Activated T-cell treated with anti-CD3 and anti-CD28 coated beads, Interleukin-2, amount 50 U/mL, for 24 hours (primary cell): ENCODE results near the gene MYLK3.
"Not testable (repeated sequence)": the region's sequence is repeated elsewhere in the genome, so short reads cannot be mapped to it uniquely, and the experiment has no call there.

Source experiments
- DNase-seq: peaks from one replicate; pipeline ENCODE4 v3.0.0-alpha.2; 2020
- H3K27ac Mint-ChIP-seq: 2 replicates; pipeline ENCODE4 v1.8.0; 2020; ENCODE audit warnings: mild to moderate bottlenecking, mixed read lengths
- H3K27me3 Mint-ChIP-seq: 2 replicates; pipeline ENCODE4 v1.8.0; 2020; ENCODE audit warnings: mixed read lengths
- H3K36me3 Mint-ChIP-seq: 2 replicates; pipeline ENCODE4 v1.8.0; 2020; ENCODE audit warnings: low read depth, mixed read lengths
- H3K4me1 Mint-ChIP-seq: 2 replicates; pipeline ENCODE4 v1.8.0; 2020; ENCODE audit warnings: low read depth, mixed read lengths
- H3K4me3 Mint-ChIP-seq: 2 replicates; pipeline ENCODE4 v1.8.0; 2020; ENCODE audit warnings: mild to moderate bottlenecking, moderate library complexity, mixed read lengths
- H3K9me3 Mint-ChIP-seq: 2 replicates; pipeline ENCODE4 v1.8.0; 2020; ENCODE audit warnings: mixed read lengths

MYLK3 gene

DNA sequence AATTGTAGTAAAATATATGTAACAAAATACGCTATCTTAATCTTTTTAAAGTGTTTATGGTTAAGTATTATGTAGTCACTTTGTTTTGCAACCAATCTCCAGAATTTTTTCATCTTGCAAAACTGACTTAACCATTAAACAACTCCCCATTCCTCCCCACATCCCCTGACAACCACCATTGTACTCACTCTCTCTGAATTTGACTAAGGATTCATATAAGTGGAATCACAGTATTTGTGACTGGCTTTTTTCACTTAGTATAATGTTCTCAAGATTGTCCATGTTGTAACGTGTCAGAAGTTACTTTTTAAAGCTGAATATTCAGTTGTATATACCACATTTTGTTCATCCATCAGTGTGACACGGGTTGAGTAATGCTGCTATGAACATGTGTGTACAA, 48.1 kb downstream of the MYLK3 start:
- H3K9me3 Mint-ChIP-seq, result no peaks in the 10 kb centered on the region
- peaks cover 65% of the 10 kb centered on the region for H3K36me3 Mint-ChIP-seq
- H3K27me3 Mint-ChIP-seq, result no peaks in the 10 kb centered on the region
- peaks cover 3% of the 10 kb centered on the region for H3K4me1 Mint-ChIP-seq
- H3K4me3 Mint-ChIP-seq, result no peak overlapping the region
- H3K27ac Mint-ChIP-seq, result no peak overlapping the region
- DNase-seq, result no peak

DNA sequence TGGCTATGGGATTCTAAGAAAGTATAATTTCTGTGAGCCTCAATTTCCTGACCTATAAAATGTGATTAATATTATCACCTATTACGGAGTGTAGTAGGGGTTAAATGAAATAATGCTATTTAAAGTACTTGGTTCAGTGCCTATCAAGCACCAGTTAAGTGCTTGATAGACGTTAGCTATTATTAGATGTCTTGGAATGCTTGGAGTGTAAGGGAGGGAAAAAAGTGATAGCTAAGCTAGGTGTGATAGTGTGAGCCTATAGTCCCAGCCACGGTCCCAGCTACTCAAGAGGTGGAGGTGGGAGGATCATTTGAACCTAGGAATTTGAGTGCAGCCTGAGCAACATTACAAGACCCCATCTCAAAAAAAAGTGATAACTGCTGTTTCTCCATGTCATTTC, 51.2 kb downstream of the MYLK3 start:
- peaks cover 58% of the 10 kb centered on the region for H3K36me3 Mint-ChIP-seq

DNA sequence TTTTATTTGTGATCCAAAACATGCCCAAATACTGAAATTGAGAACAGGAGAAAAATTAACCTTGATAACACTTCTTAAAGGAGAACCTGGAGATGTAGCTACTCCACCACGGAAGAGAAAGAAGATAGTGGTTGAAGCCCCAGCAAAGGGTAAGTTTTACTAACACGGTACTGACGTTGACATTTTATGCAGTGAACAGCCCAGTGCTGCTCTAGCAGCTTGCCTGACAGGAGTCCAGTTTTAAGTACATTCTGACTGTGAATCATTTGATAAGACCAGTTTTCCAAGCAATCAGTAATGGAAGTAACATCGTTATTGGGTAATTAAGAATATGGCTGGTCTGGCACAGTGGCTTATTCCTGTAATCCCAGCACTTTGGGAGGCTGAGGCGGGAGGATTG, 52.2 kb downstream of the MYLK3 start:
- no peak overlapping the region for H3K4me3 Mint-ChIP-seq
- no peaks in the 10 kb centered on the region for H3K9me3 Mint-ChIP-seq
- no peak for DNase-seq
- no peaks in the 10 kb centered on the region for H3K27me3 Mint-ChIP-seq
- H3K4me1 Mint-ChIP-seq, result peaks cover 14% of the 10 kb centered on the region
- peaks cover 55% of the 10 kb centered on the region for H3K36me3 Mint-ChIP-seq
- H3K27ac Mint-ChIP-seq, result no peak overlapping the region

More for the DNA sequence above, 51.2 kb downstream of the MYLK3 start:
- H3K9me3 Mint-ChIP-seq, result no peaks in the 10 kb centered on the region
- no peak overlapping the region for H3K27ac Mint-ChIP-seq
- no peaks in the 10 kb centered on the region for H3K27me3 Mint-ChIP-seq
- DNase-seq, result no peak
- H3K4me3 Mint-ChIP-seq, result no peak overlapping the region
- peaks cover 4% of the 10 kb centered on the region for H3K4me1 Mint-ChIP-seq

DNA sequence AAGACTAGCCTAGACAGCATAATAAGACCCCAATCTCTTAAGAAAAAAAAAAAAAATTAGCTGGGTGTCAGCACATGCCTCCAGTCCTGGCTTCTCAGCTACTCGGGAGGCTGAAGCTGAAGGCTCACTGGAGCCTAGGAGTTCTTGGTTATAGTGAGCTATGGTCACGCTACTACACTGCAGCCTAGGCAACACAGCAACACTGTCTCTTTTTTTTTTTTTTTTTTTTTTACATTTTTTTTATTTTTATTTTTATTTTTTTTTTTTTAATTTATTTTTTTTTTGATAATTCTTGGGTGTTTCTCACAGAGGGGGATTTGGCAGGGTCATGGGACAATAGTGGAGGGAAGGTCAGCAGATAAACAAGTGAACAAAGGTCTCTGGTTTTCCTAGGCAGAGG, 54.5 kb downstream of the MYLK3 start:
- H3K27ac Mint-ChIP-seq, result no peak overlapping the region
- no peak for DNase-seq
- H3K36me3 Mint-ChIP-seq, result peaks cover 41% of the 10 kb centered on the region
- no peaks in the 10 kb centered on the region for H3K27me3 Mint-ChIP-seq
- H3K4me3 Mint-ChIP-seq, result no peak overlapping the region
- peaks cover 20% of the 10 kb centered on the region for H3K4me1 Mint-ChIP-seq
- H3K9me3 Mint-ChIP-seq, result no peaks in the 10 kb centered on the region

DNA sequence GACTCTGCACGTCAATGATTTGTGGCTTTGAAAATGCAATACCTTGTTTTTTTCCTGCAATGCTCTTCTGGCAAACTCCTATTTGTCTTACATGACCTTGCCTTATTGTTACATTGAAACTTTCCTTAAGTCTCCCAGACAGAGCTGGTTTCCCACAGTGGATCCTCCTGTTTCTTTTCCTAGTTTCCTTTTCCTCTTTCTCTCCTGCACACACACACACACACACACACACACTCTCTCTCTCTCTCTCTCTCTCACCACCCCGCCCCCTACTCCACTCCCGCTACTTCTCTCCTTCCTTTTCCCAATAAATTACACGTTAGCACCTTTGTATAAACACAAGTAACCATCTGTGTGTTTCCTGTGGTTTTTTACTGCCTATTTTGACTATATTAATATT, 56.4 kb downstream of the MYLK3 start:
- peak overlapping the region; percentile 3 for H3K27ac Mint-ChIP-seq
- no peaks in the 10 kb centered on the region for H3K27me3 Mint-ChIP-seq
- H3K4me1 Mint-ChIP-seq, result peaks cover 36% of the 10 kb centered on the region
- H3K36me3 Mint-ChIP-seq, result peaks cover 23% of the 10 kb centered on the region
- no peaks in the 10 kb centered on the region for H3K9me3 Mint-ChIP-seq
- H3K4me3 Mint-ChIP-seq, result no peak overlapping the region
- no peak for DNase-seq

DNA sequence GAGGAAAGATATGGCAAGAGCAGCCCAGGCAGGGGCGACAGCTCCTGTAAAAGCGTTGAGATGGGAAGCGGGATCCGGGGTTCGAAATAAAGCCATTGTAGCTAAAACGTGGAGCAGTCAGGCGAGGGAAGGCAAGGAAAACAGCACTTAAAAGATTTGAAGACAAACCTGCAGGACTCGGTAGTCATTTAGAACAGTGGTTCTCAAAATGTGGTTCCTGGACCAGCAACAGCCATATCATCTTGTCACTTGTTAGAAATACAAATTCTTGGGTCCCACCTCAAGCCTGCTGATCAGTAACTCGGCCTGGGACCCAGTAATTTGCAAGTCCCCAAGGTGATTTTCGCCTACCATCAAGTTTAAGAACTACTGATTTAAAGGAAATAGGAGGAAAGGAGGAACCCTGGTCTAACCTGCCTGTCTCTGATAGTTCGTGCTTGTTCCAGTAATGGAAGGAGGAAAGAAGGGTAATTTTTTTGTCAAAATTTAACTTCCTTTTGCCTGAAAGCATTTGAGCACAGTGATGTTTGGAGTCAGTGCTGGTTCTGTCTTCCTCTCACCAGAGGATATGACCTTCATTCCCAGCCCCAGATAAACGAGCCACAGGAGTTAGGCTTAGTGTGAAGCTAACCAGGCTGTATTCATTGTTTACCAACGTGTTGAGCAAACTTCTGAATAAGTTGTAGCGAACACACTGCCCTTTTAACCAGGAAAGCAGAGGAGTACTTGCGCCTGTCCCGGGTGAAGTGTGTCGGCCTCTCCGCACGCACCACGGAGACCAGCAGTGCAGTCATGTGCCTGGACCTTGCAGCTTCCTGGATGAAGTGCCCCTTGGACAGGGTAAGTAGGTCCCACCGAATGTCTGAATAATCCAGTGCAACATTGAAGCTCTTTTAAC, 57.6 kb downstream of the MYLK3 start:
- no peaks in the 10 kb centered on the region for H3K27me3 Mint-ChIP-seq
- H3K36me3 Mint-ChIP-seq, result peaks cover 11% of the 10 kb centered on the region
- DNase-seq, result no peak
- no peaks in the 10 kb centered on the region for H3K9me3 Mint-ChIP-seq
- H3K4me1 Mint-ChIP-seq, result peaks cover 42% of the 10 kb centered on the region
- H3K4me3 Mint-ChIP-seq, result no peak overlapping the region
- H3K27ac Mint-ChIP-seq, result no peak overlapping the region

DNA sequence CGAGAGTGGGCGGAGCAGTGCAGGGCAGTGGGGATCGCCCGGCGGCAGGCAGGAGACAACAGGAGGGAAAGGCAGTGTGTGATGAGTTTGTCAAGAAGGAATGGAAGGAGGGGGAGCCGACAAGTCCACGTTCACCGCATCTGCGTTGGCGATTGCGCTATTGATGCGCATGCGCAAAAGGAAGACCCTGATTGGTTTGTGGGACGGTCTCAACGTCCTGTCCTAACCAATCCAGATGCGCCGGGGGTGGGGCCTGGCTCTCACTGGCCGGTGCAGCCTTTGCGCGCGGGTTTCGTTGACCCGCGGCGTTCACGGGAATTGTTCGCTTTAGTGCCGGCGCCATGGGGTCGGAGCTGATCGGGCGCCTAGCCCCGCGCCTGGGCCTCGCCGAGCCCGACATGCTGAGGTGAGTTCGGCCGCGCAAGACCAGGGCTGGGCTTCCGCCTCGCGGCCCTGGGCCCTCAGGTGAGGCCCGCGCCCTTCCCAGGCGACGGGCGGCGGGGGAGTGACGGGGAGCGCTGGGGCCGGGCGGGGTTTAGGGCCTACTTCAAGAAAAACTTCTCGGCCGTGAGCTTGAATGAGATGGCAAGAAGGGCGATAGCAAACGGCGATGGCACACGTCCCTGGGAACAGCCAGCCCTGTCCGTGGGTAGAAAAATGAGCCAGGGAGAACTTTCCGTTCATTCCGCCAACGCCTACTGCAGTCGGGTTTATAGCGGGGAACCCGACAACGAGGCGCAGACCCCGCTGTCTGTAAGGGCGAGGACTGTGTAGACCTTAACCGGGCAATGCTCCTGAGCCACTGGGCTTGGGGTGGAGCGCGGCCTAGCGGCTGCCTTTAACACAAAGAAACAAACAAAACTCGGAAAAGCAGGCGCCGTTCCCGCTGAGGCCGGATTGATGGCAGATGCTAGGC, 58.5 kb downstream of the MYLK3 start, which contains the start of gene ORC6:
Gene ORC6 (plus strand): TSS at position 295 of the 916 bp plus-strand sequence. CDS start 47 bp downstream, at position 342.
- no peaks in the 10 kb centered on the region for H3K9me3 Mint-ChIP-seq
- H3K4me3 Mint-ChIP-seq, result no peak within 1 kb of the TSS
- DNase-seq, result peak; percentile 96
- peaks cover 2% of the 10 kb centered on the region for H3K36me3 Mint-ChIP-seq
- H3K4me1 Mint-ChIP-seq, result peaks cover 51% of the 10 kb centered on the region
- no peaks in the 10 kb centered on the region for H3K27me3 Mint-ChIP-seq
- H3K27ac Mint-ChIP-seq, result no peak within 1 kb of the TSS

DNA sequence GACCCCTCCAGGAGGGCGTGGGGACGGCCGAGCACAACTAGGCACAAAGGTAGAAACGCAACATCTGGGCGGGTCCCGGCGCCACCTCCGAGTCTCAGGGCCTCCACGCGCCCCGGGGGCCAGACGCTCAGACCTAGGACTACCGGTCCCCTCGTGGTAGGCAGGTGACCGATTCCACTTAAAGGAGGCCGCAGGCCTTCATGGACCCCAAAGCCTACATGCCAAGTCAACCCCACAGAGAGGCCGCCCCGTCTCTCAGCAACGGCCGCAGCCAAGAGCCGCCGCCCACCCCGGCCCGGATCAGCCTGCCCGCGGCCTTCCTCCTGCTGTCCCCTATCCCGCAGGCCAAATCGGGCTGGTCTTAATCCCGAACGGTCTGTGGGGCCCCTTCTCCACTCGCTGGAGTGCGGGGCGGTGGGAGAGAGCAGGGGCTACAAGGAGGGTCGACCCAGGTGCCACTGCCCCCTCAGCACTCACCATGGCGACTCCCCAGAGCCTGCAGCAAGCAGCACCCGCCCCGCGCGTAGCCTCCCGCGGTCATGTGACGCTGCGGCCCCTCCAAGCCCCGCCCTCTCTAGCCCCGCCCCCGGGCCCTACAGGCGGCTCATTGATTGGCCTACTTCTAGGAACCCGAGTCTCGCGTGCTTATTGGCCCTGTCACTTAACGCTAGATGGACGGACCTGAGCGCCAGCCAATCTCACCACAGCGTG, 59.3 kb downstream of the MYLK3 start, which contains the start of gene VPS35:
Gene VPS35 (minus strand): TSS at position 525 of the 711 bp plus-strand sequence. CDS start 45 bp downstream, at position 480.
- Mint-ChIP-seq H3K4me1 (peaks cover 59% of the 10 kb centered on the region), H3K27me3 (no peaks in the 10 kb centered on the region), H3K9me3 (no peaks in the 10 kb centered on the region), H3K27ac (no peak within 1 kb of the TSS), H3K36me3 (no peaks in the 10 kb centered on the region), H3K4me3 (no peak within 1 kb of the TSS)
- DNase-seq, result peak; percentile 100

DNA sequence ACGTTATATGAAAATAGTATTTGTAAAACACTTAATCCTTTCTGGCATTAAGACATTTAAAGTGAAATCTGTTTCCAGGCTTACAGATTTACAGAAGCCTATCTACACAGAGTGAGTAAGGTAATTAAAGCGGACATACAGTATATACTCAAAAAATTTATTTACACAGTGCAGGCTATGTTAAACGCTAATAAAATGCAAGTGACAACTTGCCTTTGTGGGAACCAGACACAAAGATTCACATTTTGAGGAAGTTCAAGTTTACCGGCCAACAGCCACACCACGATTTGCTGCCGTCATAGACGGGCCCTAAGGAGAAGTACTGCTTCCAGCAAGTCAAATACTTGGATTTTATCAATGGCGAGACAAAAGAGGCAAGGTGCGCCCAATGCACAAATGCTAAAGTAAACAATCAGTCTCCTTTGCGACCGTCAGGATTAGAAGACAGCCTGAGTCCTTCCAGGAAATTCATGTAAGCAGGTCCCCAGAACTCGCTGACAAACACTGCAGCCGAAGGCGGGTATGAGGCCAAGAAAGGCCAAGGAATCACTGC, 60.0 kb downstream of the MYLK3 start:
- H3K9me3 Mint-ChIP-seq, result no peaks in the 10 kb centered on the region
- no peak for DNase-seq
- no peaks in the 10 kb centered on the region for H3K27me3 Mint-ChIP-seq
- no peak overlapping the region for H3K4me3 Mint-ChIP-seq
- peaks cover under 1% of the 10 kb centered on the region for H3K36me3 Mint-ChIP-seq
- H3K27ac Mint-ChIP-seq, result no peak overlapping the region
- peaks cover 65% of the 10 kb centered on the region for H3K4me1 Mint-ChIP-seq

DNA sequence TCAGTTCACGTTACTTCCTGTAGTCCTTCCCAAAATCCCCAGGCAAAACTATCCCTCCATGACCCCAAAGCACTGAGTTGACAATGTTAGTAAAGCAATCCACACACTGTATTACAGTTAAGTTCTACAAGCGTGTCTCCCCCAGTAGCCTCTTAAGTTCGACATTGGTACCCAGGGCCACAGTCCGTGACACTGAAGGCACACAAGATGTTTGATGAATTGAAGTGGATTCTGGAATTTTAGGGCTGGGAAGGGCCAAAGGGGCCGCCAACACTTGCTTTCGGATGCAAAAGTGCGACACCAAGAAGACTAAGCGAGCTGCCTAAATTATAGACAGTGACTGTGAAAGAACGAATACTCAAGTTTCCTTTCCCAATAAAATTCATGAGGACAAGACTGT, 60.7 kb downstream of the MYLK3 start:
- H3K27me3 Mint-ChIP-seq, result no peaks in the 10 kb centered on the region
- no peaks in the 10 kb centered on the region for H3K9me3 Mint-ChIP-seq
- no peak for DNase-seq
- H3K4me3 Mint-ChIP-seq, result no peak overlapping the region
- peak overlapping the region; percentile 8 for H3K27ac Mint-ChIP-seq
- H3K4me1 Mint-ChIP-seq, result peaks cover 68% of the 10 kb centered on the region
- H3K36me3 Mint-ChIP-seq, result peaks cover 3% of the 10 kb centered on the region

DNA sequence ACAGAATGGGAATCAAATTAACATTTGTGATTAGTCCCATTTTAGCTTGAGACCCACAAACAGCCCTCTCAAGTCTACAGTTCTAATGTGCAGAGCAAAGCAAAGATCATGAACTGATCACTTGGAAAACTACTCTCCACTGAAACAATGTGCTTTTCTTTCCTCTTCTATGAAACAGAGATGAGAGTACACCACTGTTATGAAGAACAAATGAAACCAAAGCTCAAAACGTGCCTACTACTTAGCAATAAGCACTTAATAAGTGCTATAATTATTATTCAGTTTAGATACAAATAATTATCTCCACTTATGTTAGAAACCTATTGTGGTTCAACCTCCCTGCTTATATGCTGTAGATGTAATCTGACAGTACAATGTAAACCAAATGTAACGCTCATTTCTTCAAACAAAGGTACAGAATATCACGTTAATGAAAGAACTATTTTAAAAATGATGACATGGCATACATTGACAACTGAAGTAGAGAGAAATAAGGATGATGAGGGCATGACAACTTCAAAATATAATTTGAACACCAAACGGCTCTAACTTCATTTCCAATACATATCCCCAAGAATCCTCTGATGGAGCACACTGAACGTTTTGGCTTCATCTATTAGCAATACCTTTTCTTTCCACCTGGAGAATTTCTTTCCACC, 61.2 kb downstream of the MYLK3 start:
- H3K4me1 Mint-ChIP-seq, result peaks cover 68% of the 10 kb centered on the region
- H3K27me3 Mint-ChIP-seq, result no peaks in the 10 kb centered on the region
- H3K9me3 Mint-ChIP-seq, result no peaks in the 10 kb centered on the region
- peaks cover 8% of the 10 kb centered on the region for H3K36me3 Mint-ChIP-seq
- no peak for DNase-seq
- no peak overlapping the region for H3K27ac Mint-ChIP-seq
- peak overlapping the region; percentile 18 for H3K4me3 Mint-ChIP-seq

DNA sequence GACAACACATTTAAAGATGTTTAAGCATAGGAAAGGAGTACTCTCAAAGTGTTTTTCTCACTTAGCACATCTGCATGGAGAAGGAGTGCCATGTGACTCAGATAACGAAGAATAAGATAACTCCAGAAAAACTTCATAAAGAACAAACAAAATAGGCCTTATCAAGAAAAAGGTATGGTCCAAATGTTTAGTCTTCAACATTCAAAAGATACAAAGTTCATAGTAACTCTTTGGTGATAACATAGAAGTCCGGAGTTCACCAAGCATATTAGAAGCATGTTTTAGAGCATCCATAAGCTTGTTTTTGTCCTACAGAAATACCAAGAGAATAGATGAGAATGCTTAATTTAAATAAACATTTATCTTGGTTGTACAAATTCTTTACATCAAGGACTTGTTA, 66.3 kb downstream of the MYLK3 start:
- not testable (repeated sequence) for H3K4me3 Mint-ChIP-seq, H3K27me3 Mint-ChIP-seq, H3K27ac Mint-ChIP-seq, H3K9me3 Mint-ChIP-seq, DNase-seq
- Mint-ChIP-seq H3K36me3 (peaks cover 55% of the 10 kb centered on the region), H3K4me1 (peaks cover 39% of the 10 kb centered on the region)

DNA sequence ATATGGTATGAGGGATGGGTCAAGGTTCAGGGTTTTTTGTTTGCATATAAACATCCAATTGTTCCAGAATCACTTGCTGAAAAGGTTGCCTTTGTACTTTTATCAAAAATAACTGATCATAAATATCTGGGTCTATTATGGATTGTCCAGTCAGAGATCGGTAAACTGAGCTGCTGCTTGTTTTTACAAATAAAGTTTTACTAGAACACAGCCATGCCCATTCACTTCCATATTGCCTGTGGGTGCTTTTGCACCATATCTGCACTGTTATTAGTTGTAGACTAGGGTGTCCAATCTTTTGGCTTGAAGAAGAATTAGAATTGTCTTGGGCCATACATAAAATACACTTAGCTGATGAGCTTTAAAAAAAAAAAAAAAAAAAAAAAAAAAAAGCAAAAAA, 70.2 kb downstream of the MYLK3 start:
- not testable (repeated sequence) for DNase-seq, H3K27ac Mint-ChIP-seq, H3K27me3 Mint-ChIP-seq, H3K4me1 Mint-ChIP-seq, H3K4me3 Mint-ChIP-seq, H3K9me3 Mint-ChIP-seq
- H3K36me3 Mint-ChIP-seq, result peaks cover 87% of the 10 kb centered on the region
